Bone marrow (tissue), 2 donors: Measurements from ENCODE around the gene SUCO.
A peak's percentile ranks its signal among the peaks of the same experiment; 100 is the strongest.
"Not testable (repeated sequence)": the region's sequence is repeated elsewhere in the genome, so short reads cannot be mapped to it uniquely, and the experiment has no call there.

Source experiments
- DNase-seq, 2 donors: peaks; one replicate each; lab custom pipeline; 2025; lab: John Stamatoyannopoulos, UW

Gene SUCO

DNA sequence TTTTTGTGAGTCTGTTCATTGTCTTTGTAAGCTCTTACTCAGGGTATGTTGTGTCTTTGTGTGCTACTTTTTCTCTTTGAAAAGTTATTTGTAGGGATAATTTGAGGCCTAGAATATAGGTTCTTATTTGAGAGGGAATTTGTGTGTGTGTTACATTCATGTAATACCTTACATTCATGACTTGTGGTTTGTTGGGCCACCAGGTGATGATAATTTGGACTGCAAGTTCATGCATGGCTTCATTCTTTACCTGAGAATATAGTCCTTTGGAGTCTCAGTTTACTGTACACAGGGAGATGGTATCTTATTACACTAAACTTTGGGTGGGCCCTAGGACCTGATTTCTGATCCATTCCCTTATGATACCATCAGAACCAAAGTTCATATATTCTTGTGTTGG is 74.2 kb downstream of the SUCO start:
- no peak for DNase-seq

DNA sequence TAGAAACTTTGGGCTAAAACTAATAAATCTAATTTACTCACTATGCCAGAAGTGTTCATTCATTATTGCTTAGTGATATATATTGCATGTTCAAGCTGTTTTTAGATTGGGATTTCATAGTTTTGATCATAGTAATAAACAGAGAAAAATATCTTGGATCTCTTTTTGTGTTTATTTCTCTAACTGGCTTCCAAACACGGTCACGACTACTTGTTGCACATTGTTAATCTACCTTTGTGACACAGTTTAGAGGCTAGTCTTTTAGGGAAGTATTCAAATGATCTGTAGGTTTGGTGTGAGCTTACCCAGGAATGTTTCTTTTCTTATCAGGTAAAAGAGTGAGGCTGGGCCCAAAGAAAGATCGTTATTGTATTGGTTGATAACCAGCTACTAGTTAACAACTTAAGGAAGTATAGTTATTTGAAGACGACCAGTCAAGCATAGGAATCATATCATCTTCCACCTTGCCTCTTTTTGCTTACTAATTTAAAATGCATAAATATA is 75.2 kb downstream of the SUCO start:
- no peak for DNase-seq

- peak in 1 of 2 donors; percentile 40 for DNase-seq
These were observed 76.6 kb downstream of the SUCO start for GRCh38 chr1:172609528-172609927.

DNA sequence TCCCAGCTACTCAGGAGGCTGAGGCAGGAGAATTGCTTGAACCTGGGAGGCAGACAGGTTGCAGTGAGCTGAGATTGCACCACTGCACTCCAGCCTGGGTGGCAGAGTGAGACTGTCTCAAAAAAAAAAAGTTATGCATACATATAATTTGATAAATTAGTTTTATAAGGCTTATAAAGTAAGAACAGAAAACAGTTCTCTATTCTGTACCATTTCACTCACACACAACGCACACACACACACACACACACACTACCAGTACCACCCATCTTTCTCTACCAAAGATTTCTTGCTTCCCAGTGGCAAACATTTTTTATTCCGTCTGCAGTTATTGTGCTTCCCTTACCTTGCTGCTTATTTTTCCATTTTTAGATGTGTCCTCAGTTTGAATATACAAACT is 79.5 kb downstream of the SUCO start:
- no peak for DNase-seq

DNA sequence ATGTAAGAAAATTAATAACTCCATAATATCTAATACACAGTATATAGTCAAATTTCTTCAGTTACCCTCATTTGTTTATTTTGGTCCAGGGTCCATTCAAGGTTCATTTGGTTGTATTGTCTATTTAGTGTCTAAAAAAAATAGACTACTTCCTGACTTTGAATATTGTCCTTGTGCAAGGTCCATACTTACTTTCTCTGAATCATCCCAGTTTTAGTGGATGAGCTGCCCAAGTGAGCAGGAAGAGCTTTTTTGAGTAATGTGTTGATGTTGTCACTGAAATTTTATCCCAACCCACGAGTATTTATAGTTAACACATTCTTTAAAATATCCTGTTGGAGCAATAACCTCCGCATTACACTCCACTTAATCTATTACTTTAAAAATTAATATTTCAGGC is 80.3 kb downstream of the SUCO start:
- no peak for DNase-seq

- no peak for DNase-seq
These were observed 83.2 kb downstream of the SUCO start for GRCh38 chr1:172616195-172616594.

GRCh38 chr1:172616636-172617035 is 83.7 kb downstream of the SUCO start:
- no peak for DNase-seq

GRCh38 chr1:172620603-172621002 is 87.7 kb downstream of the SUCO start:
- DNase-seq: not testable (repeated sequence)

GRCh38 chr1:172622541-172622940 is 89.6 kb downstream of the SUCO start:
- no peak for DNase-seq

DNA sequence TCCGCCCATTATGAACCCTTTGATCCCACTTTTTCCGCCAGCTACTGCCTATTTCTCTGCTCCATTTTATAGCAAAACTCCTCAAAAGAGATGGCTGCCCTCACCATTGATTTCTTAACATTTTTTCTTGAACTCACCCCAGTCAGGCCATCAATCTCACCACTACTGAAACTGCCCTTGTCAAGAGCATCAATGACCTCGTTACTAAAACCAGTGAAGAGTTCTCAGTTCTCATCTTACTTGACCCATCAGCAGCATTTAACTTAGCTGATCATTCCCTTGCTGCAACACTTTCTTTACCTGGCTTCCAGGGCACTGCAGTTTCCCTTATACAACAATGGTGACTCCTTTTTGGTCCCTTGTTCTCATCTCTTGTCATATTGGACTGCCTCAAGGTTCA is 90.8 kb downstream of the SUCO start:
- no peak for DNase-seq

GRCh38 chr1:172626845-172627244 is 93.9 kb downstream of the SUCO start:
- no peak for DNase-seq

DNA sequence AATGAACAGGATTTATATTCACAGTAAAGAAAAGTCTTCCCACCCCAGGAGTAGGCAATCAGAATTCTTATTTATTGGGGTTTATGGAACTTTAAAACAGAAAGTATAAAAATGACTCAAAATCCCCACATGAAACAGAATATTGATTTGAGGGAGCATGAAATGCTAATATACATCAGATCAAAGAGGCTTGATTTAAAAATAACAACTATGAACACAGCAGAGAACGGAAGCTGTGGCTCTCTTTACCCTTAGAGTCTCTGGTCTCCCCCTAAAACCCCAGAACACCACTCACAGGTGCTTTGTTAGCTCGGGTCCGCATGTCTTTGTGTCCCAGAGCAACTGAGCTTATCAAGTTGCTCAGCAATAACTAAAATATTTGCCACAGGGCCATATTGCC is 94.8 kb downstream of the SUCO start:
- DNase-seq: no peak

DNA sequence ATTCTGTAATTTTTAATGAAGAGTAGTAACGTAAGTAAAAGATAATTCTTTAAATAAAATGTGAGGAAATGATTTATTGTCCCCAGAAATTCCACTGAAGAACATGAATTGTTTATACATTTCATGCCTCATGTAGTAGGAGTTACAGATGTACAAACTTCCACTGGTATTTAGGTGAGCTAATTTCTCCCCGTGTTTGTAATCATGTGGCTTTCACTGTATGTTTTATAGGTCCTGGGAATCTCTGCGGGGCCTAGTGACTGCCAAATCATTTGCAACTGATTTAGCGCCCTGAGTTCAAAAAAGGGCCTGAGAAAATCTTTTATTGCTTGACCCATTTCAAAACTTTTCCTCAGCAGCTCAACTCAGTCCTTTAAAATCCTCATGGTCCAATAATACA is 95.5 kb downstream of the SUCO start:
- DNase-seq: no peak

DNA sequence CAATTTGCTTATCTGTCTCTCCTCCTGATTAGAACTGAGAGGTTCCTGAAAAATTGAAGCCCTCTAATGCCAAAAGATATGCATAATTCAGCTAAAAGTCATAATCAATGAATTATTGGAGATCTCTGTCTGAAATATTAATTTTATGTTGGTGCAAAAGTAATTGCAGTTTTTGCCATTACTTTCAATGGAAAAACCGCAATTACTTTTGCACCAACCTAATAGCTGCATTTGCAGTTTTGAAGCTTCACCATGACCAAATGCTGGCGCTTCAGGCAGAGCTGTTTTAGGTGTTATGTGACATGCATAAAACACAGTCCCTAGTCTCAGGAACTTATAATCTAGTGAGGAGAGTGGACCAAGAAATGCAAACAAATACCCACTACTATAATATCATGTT is 96.2 kb downstream of the SUCO start:
- DNase-seq: no peak

GRCh38 chr1:172629638-172630037 is 96.7 kb downstream of the SUCO start:
- DNase-seq: no peak

- no peak for DNase-seq
These were observed 97.3 kb downstream of the SUCO start for GRCh38 chr1:172630056-172630818.

DNA sequence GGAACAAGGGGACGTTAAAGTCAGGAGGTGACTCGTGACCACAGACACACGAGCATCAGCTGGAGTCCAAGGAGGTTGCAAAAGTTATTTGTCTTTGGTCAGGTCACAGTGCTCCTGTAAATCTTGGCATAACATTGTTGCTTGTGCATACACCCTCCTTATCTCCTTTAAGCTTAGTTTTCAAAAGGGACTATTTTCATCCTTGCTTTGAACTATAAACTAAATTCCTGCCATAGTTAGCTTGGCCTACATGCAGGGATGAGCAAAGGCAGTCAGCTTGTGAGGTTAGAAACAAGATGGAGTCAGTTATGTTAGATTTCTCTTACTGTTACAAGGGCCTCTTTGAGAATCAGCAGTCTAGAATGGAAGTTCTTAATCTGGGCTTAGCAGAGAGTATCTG is 97.9 kb downstream of the SUCO start:
- no peak for DNase-seq

- DNase-seq: no peak
These were observed 104.6 kb downstream of the SUCO start for GRCh38 chr1:172637522-172637921.

DNA sequence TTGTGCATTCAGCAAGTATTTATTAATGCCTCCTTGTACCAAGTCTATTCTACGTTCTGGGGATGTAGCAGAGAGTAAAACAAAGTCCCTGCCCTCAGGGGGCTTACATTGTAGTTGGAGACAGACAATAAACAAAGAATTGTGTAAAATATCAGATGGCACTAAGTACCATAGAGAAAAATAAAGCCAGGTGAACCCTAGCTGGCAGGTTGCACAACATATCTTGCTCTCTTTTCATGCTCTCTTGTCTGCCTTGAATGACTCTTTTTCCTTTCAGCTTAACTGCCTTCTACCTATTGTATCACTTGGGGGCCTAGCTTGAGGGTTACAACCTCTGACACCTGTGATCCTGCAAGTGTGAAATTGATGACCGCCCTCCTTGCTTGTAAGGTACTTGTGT is 105.3 kb downstream of the SUCO start:
- DNase-seq: no peak

DNA sequence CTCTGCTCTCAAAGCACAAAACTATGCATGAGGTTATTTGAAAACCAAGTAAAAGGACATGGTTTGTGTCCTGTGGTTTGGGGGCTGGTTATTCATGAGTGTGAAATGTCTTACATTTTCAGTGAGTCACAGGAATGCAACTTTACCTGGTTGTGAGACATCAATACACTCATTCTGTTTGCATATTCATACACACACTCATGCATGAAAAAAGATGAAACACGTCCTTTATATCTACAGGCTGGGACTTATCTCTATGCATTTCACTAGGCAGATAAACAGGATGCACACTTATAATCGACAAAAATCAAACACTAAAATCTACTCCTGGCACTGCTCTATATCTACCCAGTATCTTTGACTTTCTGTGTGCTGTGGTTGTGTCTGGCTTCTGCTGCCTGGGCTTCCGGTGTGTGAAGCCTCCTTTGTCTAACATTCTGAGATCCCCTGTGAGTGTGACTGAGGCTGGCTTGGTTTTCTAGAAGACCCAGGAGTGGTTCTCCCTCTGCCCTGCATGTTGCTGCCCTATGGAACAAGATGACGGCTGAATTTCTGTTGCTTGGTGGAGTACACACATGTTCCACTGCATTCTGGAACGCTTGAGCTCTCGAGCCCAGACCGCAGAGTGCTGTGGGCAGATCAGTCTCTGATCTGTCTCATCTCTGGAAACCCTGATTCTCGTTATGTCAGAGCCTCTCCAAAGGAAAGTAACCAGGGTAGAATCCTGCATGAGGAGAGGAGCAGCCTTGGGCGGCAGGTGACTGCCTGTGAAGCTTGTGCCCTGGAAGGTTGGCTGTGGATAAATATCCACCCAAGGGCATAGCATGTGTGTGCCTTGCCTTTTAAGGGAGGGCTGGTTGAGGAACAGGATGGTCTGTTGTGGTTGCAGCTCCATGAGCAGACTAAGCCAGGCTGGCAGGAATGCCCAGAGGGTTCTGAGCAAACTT is 106.2 kb downstream of the SUCO start:
- DNase-seq: no peak

GRCh38 chr1:172640111-172640510 is 107.2 kb downstream of the SUCO start:
- no peak for DNase-seq

DNA sequence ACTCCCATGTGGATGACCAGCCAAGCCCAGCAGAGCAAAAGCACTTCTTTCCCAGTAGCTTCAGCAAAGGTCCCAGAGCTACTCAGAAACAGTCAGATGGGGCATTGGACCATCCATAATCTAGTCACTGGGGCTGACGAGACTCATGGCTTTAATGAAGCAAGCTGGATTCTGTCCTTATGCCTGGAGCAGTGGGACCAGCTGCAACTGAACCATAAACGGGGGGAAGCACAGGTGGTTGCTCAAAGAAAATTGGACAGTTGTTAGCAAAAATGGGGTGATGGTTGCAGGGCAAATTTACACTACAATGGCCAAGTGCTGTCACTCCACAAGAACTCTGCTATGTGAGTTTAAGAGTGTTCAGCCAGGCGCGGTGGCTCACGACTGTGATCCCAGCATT is 108.5 kb downstream of the SUCO start:
- DNase-seq: no peak

GRCh38 chr1:172642970-172643369 is 110.0 kb downstream of the SUCO start:
- no peak for DNase-seq
